HEK293T (cell line): ENCODE measurements around the gene DOK5.

Source experiments
- CTCF ChIA-PET: fragments of 350-600 bp; formaldehyde crosslinking; extraction: SDS; loops from one replicate; lab custom pipeline; 2021; ENCODE audit warnings: antibody characterized with exemption, inconsistent platforms; lab: Yijun Ruan, JAX
- POLR2A ChIA-PET: fragments of 350-600 bp; formaldehyde crosslinking; extraction: SDS; loops from one replicate; lab custom pipeline; 2020; ENCODE audit warnings: antibody characterized with exemption, inconsistent platforms; lab: Yijun Ruan, JAX
- DNase-seq: peaks from one replicate; pipeline ENCODE4 v3.0.0; 2012; ENCODE audit warnings: mixed read lengths; ENCODE audit errors: extremely low spot score
- ARNT ChIP-seq: fragments of 450-650 bp; IDR thresholded peaks from 2 replicates; pipeline ENCODE4 v1.6.1; 2017; ENCODE audit warnings: mild to moderate bottlenecking
- BHLHE40 ChIP-seq: fragments of 450-650 bp; IDR thresholded peaks from 2 replicates; pipeline ENCODE4 v1.6.1; 2016; ENCODE audit warnings: mild to moderate bottlenecking, moderate library complexity, borderline replicate concordance
- CTBP1 ChIP-seq: fragments of 450-650 bp; IDR thresholded peaks from 2 replicates; pipeline ENCODE4 v1.6.1; 2016; ENCODE audit warnings: borderline replicate concordance
- ELF4 ChIP-seq: fragments of 450-650 bp; IDR thresholded peaks from 2 replicates; pipeline ENCODE4 v1.6.1; 2017; ENCODE audit warnings: antibody characterized with exemption
- FOXA1 ChIP-seq: fragments of 450-650 bp; IDR thresholded peaks from 2 replicates; pipeline ENCODE4 v1.6.1; 2016; ENCODE audit warnings: mild to moderate bottlenecking
- FOXK2 ChIP-seq: fragments of 450-650 bp; IDR thresholded peaks from 2 replicates; pipeline ENCODE4 v1.6.1; 2016; ENCODE audit warnings: mild to moderate bottlenecking
- FOXM1 ChIP-seq: fragments of 450-650 bp; IDR thresholded peaks from 2 replicates; pipeline ENCODE4 v1.6.1; 2017; ENCODE audit warnings: mild to moderate bottlenecking, borderline replicate concordance
- HDGF ChIP-seq: fragments of 450-650 bp; IDR thresholded peaks from 2 replicates; pipeline ENCODE4 v1.6.1; 2017; ENCODE audit warnings: antibody characterized with exemption, borderline replicate concordance
- L3MBTL2 ChIP-seq: fragments of 450-650 bp; conservative IDR thresholded peaks from 2 replicates; pipeline ENCODE4 v1.6.1; 2016; ENCODE audit warnings: mild to moderate bottlenecking
- LEF1 ChIP-seq: fragments of 450-650 bp; IDR thresholded peaks from 2 replicates; pipeline ENCODE4 v1.6.1; 2017; ENCODE audit warnings: mild to moderate bottlenecking, borderline replicate concordance
- NFRKB ChIP-seq: fragments of 450-650 bp; IDR thresholded peaks from 2 replicates; pipeline ENCODE4 v1.6.1; 2016; ENCODE audit warnings: mild to moderate bottlenecking, moderate library complexity
- PKNOX1 ChIP-seq: fragments of 450-650 bp; IDR thresholded peaks from 2 replicates; pipeline ENCODE4 v1.6.1; 2016
- SP1 ChIP-seq: fragments of 450-650 bp; IDR thresholded peaks from 2 replicates; pipeline ENCODE4 v1.6.1; 2017
- SUZ12 ChIP-seq: fragments of 450-650 bp; IDR thresholded peaks from 2 replicates; pipeline ENCODE4 v1.6.1; 2016; ENCODE audit warnings: mild to moderate bottlenecking
- TARDBP ChIP-seq: fragments of 450-650 bp; IDR thresholded peaks from 2 replicates; pipeline ENCODE4 v1.6.1; 2016
- ZNF384 ChIP-seq: fragments of 450-650 bp; IDR thresholded peaks from 2 replicates; pipeline ENCODE4 v1.6.1; 2016

DOK5 gene

DNA sequence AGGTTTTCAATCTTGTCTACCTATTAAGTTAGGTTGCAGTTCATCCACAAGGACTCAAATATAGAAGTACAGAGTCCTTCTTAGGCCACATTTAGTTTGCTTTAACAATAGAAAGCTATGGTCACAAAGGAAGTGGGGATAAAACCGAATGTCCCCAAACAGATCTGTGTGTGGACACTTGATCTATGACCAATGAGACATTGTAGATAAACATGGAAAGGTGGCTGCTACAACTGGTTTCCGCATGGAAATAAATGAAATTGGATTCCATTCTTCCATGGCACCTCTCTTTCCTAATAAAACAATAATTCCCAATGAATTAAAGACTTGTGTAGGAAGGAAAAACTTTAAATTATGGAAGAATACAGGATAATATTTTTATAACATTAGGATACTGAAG is 20.4 kb upstream of the DOK5 start:
- no peak for TF ChIP-seq HDGF
- no peak for TF ChIP-seq LEF1
- TF ChIP-seq NFRKB, result no peak
- TF ChIP-seq FOXA1, result no peak
- TF ChIP-seq FOXM1, result no peak
- no peak for TF ChIP-seq PKNOX1
- TF ChIP-seq L3MBTL2, result no peak
- TF ChIP-seq ELF4, result no peak
- TF ChIP-seq ARNT, result no peak
- no peak for TF ChIP-seq BHLHE40
- TF ChIP-seq FOXK2, result no peak
- TF ChIP-seq SP1, result no peak
- TF ChIP-seq TARDBP, result no peak
- no peak for TF ChIP-seq SUZ12
- TF ChIP-seq ZNF384, result no peak
- no peak for DNase-seq
- ChIA-PET CTCF (no interaction called here), POLR2A (no interaction called here)

- CTCF ChIA-PET, result no interaction called here
- TF ChIP-seq SUZ12 (no peak), PKNOX1 (no peak)
- no peak for DNase-seq
- POLR2A ChIA-PET, result no interaction called here
These were observed 19.0 kb upstream of the DOK5 start for GRCh38 chr20:54456423-54456822.

- TF ChIP-seq SUZ12, result no peak
- TF ChIP-seq BHLHE40, result no peak
- no peak for TF ChIP-seq FOXA1
- TF ChIP-seq CTBP1, result no peak
- TF ChIP-seq L3MBTL2, result no peak
- TF ChIP-seq LEF1, result no peak
- TF ChIP-seq SP1, result no peak
- no peak for TF ChIP-seq PKNOX1
- no peak for TF ChIP-seq FOXM1
- TF ChIP-seq ZNF384, result no peak
- no peak for TF ChIP-seq NFRKB
- no peak for TF ChIP-seq FOXK2
- TF ChIP-seq TARDBP, result no peak
- no peak for TF ChIP-seq ARNT
- POLR2A ChIA-PET, result no interaction called here
- CTCF ChIA-PET, result no interaction called here
- no peak for DNase-seq
These were observed 18.4 kb upstream of the DOK5 start for GRCh38 chr20:54456961-54457360.

GRCh38 chr20:54458219-54458618 is 17.2 kb upstream of the DOK5 start:
- TF ChIP-seq TARDBP (no peak), FOXM1 (no peak), FOXA1 (no peak), FOXK2 (no peak), SUZ12 (no peak), ZNF384 (no peak), HDGF (no peak), NFRKB (no peak), ARNT (no peak), PKNOX1 (no peak), ELF4 (no peak), BHLHE40 (no peak), LEF1 (no peak), CTBP1 (no peak), L3MBTL2 (no peak), SP1 (no peak)
- ChIA-PET POLR2A (no interaction called here), CTCF (no interaction called here)
- DNase-seq, result no peak

DNA sequence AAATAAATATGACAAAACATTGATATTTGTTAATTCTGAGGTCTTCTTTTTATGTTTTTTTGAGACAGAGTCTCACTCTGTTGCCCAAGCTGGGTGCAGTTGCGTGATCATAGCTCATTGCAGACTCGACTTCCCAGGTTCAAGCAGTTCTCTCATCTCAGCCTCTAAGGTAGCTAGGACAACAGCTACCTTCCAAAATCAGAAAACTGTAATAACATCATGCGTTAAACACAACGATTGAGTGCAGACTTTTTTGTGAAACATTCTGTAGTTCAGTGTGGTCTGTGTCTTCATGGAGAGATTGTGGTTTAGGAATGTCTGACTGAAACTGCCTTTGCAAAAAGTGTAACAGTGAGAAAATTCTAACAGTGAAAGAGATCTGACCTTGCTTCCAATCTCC is 16.1 kb upstream of the DOK5 start:
- DNase-seq, result no peak
- POLR2A ChIA-PET, result no interaction called here
- no peak for TF ChIP-seq FOXM1
- no peak for TF ChIP-seq TARDBP
- no peak for TF ChIP-seq BHLHE40
- TF ChIP-seq SP1, result no peak
- TF ChIP-seq ARNT, result no peak
- no peak for TF ChIP-seq ZNF384
- no peak for TF ChIP-seq SUZ12
- no peak for TF ChIP-seq L3MBTL2
- TF ChIP-seq NFRKB, result no peak
- no peak for TF ChIP-seq FOXA1
- TF ChIP-seq HDGF, result no peak
- no peak for TF ChIP-seq FOXK2
- no peak for TF ChIP-seq LEF1
- no peak for TF ChIP-seq PKNOX1
- no peak for TF ChIP-seq ELF4
- TF ChIP-seq CTBP1, result no peak
- CTCF ChIA-PET, result no interaction called here
